Measurements from ENCODE around the gene HIRA. TPM values are rescaled to one million over a fixed set of nuclear protein-coding genes. Genes with fewer than 3 reads are reported as not detected.
"Not testable (repeated sequence)": the region's sequence is repeated elsewhere in the genome, so short reads cannot be mapped to it uniquely, and the experiment has no call there.

HIRA gene
- total RNA-seq, 4 donors from 2014 or later, result 18.3 to 29.3 (median 20.3) TPM

DNA sequence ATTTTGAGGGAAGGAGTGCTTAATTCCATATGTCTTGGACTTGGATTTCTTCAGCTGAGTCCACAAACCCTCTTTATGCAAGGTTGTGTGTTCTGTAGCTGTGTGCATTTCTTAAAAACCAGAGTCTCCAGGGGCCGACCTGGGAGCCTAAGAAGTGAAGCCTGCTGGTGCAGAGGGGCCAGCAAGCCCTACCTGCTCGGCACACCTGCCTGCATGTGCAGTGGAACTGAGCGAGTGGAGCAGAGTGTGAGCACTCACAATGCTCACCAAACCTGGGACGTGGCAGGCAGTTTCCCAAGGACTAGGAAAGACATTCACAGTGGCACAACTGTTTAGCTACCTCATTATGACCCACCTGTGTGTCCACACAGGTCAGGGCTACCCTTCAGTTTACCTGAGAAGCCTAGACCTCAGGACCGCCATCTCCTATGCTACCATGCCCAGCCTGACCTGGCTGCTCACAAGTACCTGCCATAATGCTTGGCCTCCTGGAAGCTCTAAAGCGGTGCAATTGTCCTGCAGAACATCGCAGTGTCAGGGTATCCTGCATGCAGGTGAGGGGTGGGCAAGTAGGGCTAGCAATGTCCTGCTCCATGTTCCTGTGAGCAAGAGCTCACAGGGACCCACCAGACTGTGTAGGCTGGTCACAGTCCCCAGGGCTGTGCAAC is 12.1 kb upstream of the HIRA start:
- intact Hi-C loops (cut with DNase I; ENCODE audit: low total_unique reads), result no loop called here
- H3K9me3 ChIP-seq, result no peaks in the 10 kb centered on the region

GRCh38 chr22:19442166-19442565 is 10.6 kb upstream of the HIRA start:
- WGBS, 2 donors (ENCODE audit: low coverage in 1 of 2), result 95% methylated on average over 2 of the region's 2 CpGs; no CpG with 5 or more reads in 1 of the 2 donors
- no peaks in the 10 kb centered on the region for H3K27me3 ChIP-seq
- in situ Hi-C loops (cut with MboI; ENCODE audit: low pct_ligation_motif_present in 1 of 4, low pct_unique_long_range_greater_than_20kb in 1 of 4, low sequenced_read_pairs in 3 of 4) (no loop called here), intact Hi-C loops (cut with DNase I; ENCODE audit: low total_unique reads) (no loop called here)
- TF ChIP-seq CTCF (IDR thresholded peaks at IDR 0.05) (no peak), POLR2A (IDR thresholded peaks at IDR 0.05) (no peak), EP300 (IDR thresholded peaks at IDR 0.05; ENCODE audit: low read depth) (no peak), POLR2AphosphoS5 (IDR thresholded peaks at IDR 0.05) (no peak)
- H3K27ac ChIP-seq, result no peak overlapping the region
- H3K4me3 ChIP-seq, result no peak overlapping the region
- H3K36me3 ChIP-seq, result peaks cover 0 to 9% (median 0%) of the 10 kb centered on the region in 4 donors
- H3K9me3 ChIP-seq, result no peaks in the 10 kb centered on the region
- H3K4me1 ChIP-seq, result peaks cover 10 to 15% (median 12%) of the 10 kb centered on the region in 4 donors
- DNase-seq, result no peak

More for the DNA sequence above, 12.1 kb upstream of the HIRA start:
- no peak for DNase-seq
- in situ Hi-C loops (cut with MboI; ENCODE audit: low pct_ligation_motif_present in 1 of 4, low pct_unique_long_range_greater_than_20kb in 1 of 4, low sequenced_read_pairs in 3 of 4), result no loop called here
- no peak for TF ChIP-seq POLR2A (IDR thresholded peaks at IDR 0.05)
- TF ChIP-seq POLR2AphosphoS5 (IDR thresholded peaks at IDR 0.05), result no peak
- no peak for TF ChIP-seq EP300 (IDR thresholded peaks at IDR 0.05; ENCODE audit: low read depth)
- no peaks in the 10 kb centered on the region for H3K27me3 ChIP-seq
- H3K36me3 ChIP-seq, result peaks cover 0 to 9% (median 0%) of the 10 kb centered on the region in 4 donors
- no peak overlapping the region for H3K27ac ChIP-seq
- H3K4me1 ChIP-seq, result peaks cover 16 to 21% (median 19%) of the 10 kb centered on the region in 4 donors
- H3K4me3 ChIP-seq, result no peak overlapping the region
- WGBS, 2 donors (ENCODE audit: low coverage in 1 of 2), result 82% methylated on average over 7 of the region's 7 CpGs; no CpG with 5 or more reads in 1 of the 2 donors

DNA sequence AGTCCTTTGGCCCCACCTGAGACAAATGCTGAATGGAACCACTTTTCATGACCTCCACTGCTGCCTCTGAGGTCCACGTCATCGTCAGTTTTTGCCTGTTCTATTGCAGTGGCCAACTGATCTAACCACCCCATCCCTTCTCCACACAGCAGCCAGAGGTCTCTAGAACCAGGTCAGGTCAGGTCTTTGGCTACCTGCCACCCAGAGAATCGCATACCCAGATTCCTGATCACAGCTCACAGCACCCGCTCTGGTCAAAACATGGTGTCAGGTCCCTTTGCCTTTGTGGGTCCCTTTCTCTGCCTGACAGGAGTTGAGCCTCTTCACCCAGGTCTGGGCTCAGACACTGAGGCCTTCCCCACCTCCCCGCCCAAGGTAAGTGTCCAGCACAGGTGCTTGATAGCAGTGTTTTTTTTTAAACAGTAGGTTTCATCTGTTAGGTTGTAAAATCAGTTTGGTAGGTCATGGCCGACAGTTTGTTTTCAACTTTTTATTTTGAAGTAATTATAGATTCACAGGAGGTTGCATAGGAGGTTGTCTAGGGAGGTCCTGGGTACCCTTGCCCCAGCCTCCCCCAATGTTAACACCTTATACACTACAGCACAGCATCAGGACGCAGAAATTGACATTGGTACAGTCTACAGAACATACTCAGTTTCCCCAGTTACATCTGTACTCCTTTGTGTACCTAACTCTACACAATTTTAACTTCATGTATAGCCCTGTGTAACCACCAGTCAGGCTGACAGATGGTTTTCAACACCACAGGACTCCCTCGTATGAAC is 9.1 kb upstream of the HIRA start:
- no peaks in the 10 kb centered on the region for H3K27me3 ChIP-seq
- WGBS, 2 donors (ENCODE audit: low coverage in 1 of 2), result 80 to 87% methylated on average over 3 to 8 of the region's 8 CpGs
- no peak for DNase-seq
- in situ Hi-C loops (cut with MboI; ENCODE audit: low pct_ligation_motif_present in 1 of 4, low pct_unique_long_range_greater_than_20kb in 1 of 4, low sequenced_read_pairs in 3 of 4) (no loop called here), intact Hi-C loops (cut with DNase I; ENCODE audit: low total_unique reads) (no loop called here)
- no peak overlapping the region for H3K4me3 ChIP-seq
- peaks cover 0 to 3% (median 0%) of the 10 kb centered on the region in 4 donors for H3K4me1 ChIP-seq
- no peak for TF ChIP-seq POLR2AphosphoS5 (IDR thresholded peaks at IDR 0.05)
- TF ChIP-seq CTCF (IDR thresholded peaks at IDR 0.05), result no peak
- no peak for TF ChIP-seq POLR2A (IDR thresholded peaks at IDR 0.05)
- TF ChIP-seq EP300 (IDR thresholded peaks at IDR 0.05; ENCODE audit: low read depth), result no peak
- H3K36me3 ChIP-seq, result peaks cover 0 to 13% (median 0%) of the 10 kb centered on the region in 4 donors
- no peaks in the 10 kb centered on the region for H3K9me3 ChIP-seq
- no peak overlapping the region for H3K27ac ChIP-seq

- no peak overlapping the region for H3K27ac ChIP-seq
- WGBS, 2 donors (ENCODE audit: low coverage in 1 of 2), result 89% methylated on average over 7 of the region's 7 CpGs
- in situ Hi-C loops (cut with MboI; ENCODE audit: low pct_ligation_motif_present in 1 of 4, low pct_unique_long_range_greater_than_20kb in 1 of 4, low sequenced_read_pairs in 3 of 4), result no loop called here
- H3K9me3 ChIP-seq, result no peaks in the 10 kb centered on the region
- H3K27me3 ChIP-seq, result no peaks in the 10 kb centered on the region
- DNase-seq, result no peak
- peaks cover 2 to 4% (median 3%) of the 10 kb centered on the region in 4 donors for H3K4me1 ChIP-seq
- TF ChIP-seq CTCF (IDR thresholded peaks at IDR 0.05) (no peak), POLR2AphosphoS5 (IDR thresholded peaks at IDR 0.05) (no peak), EP300 (IDR thresholded peaks at IDR 0.05; ENCODE audit: low read depth) (no peak), POLR2A (IDR thresholded peaks at IDR 0.05) (no peak)
- intact Hi-C loops (cut with DNase I; ENCODE audit: low total_unique reads), result no loop called here
- H3K36me3 ChIP-seq, result peaks cover 0 to 7% (median 0%) of the 10 kb centered on the region in 4 donors
- no peak overlapping the region for H3K4me3 ChIP-seq
Measured at GRCh38 chr22:19438298-19438697, 6.8 kb upstream of the HIRA start.

DNA sequence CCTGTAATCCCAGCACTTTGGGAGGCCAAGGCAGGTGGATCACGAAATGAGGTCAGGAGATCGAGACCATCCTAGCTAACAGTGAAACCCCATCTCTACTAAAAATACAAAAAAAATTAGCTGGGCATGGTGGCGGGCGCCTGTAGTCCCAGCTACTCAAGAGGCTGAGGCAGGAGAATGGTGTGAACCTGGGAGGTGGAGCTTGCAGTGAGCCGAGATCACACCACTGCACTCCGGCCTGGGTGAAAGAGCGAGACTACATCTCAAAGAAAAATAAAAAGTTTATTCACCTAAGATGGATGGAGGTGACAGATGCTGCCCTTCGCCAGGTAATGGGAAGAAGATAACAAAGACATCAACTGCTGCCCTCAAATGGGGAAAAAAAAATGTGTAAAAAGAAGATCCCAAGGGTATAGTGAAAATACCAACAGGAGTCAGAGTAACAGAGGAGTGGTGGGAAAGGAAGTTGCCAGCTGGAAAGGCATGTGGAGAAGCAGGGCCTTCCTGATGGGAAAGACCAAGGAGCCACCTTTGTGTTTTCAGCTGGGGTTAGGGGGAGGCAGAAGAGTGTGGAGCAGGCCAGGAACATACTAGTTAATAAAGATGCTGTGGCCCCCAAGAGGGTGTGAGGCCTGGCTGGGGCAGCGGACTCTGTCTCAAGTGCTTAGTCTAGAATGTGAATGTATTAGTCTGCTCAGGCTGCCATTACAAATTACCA is 5.1 kb upstream of the HIRA start:
- H3K36me3 ChIP-seq; H3K4me1 ChIP-seq; H3K9me3 ChIP-seq; H3K27me3 ChIP-seq; DNase-seq; intact Hi-C loops (cut with DNase I; ENCODE audit: low total_unique reads); in situ Hi-C loops (cut with MboI; ENCODE audit: low pct_ligation_motif_present in 1 of 4, low pct_unique_long_range_greater_than_20kb in 1 of 4, low sequenced_read_pairs in 3 of 4); H3K4me3 ChIP-seq; H3K27ac ChIP-seq: not testable (repeated sequence)
- 92 to 96% methylated on average over 6 to 9 of the region's 9 CpGs for WGBS, 2 donors (ENCODE audit: low coverage in 1 of 2)

All from transverse colon (tissue), 4 donors.